ENCODE results near the gene LCP2.

GRCh38 chr5:170307575-170308465 lies 10.2 kb upstream of the LCP2 start:
- TF ChIP-seq EZH2 (IDR thresholded peaks at IDR 0.05; ENCODE audit: borderline replicate concordance, low read length): no peak
- TF ChIP-seq CTCF (conservative IDR thresholded peaks at IDR 0.05 in 1 of 2, IDR thresholded peaks at IDR 0.05 in 1 of 2; ENCODE audit: extremely low read depth in 1 of 2, insufficient read depth in 1 of 2, low read depth in 1 of 2, low read length in 2 of 2): no peak
